Measurements from ENCODE around the gene PTP4A2. TPM values are rescaled to one million over a fixed set of nuclear protein-coding genes. Genes with fewer than 3 reads are reported as not detected.

Gene PTP4A2
- total RNA-seq, 4 donors from 2014 or later, result 160 to 241 (median 173) TPM

DNA sequence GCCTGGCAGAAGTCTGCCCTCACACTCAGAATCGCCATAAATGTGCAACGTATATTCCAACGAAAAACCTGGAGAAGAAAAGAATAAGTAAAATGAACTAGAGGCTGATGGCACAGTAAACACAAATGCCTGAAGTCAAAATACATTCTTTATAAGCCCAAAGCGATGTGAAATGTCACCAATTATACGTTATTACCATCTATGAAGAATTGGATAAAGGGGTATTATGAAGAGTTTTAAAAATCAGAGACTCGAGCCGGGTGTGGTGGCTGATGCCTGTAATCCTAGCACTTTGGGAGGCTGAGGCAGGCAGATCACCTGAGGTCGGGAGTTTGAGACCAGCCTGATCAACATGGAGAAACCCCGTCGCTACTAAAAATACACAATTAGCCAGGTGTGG is 18.6 kb downstream of the PTP4A2 start:
- no peaks in the 10 kb centered on the region for H3K27me3 ChIP-seq
- 94% methylated on average over 10 of the region's 10 CpGs for WGBS
- no peaks in the 10 kb centered on the region for H3K9me3 ChIP-seq
- peaks cover 1 to 44% (median 21%) of the 10 kb centered on the region in 4 donors for H3K36me3 ChIP-seq
- H3K27ac ChIP-seq (replicated peaks in 1 of 4), result no peak overlapping the region
- DNase-seq (ENCODE audit: extremely low spot score), result no peak
- intact Hi-C loops (cut with DNase I), result no loop called here
- peaks cover 32 to 43% (median 41%) of the 10 kb centered on the region in 4 donors for H3K4me1 ChIP-seq
- TF ChIP-seq CTCF (IDR thresholded peaks at IDR 0.05) (no peak), POLR2A (IDR thresholded peaks at IDR 0.05; ENCODE audit: low read depth) (no peak), EP300 (IDR thresholded peaks at IDR 0.05) (no peak), POLR2AphosphoS5 (IDR thresholded peaks at IDR 0.05) (no peak)
- H3K4me3 ChIP-seq, result no peak overlapping the region

- H3K27me3 ChIP-seq, result no peaks in the 10 kb centered on the region
- DNase-seq (ENCODE audit: extremely low spot score), result no peak
- peaks cover 13 to 74% (median 27%) of the 10 kb centered on the region in 4 donors for H3K36me3 ChIP-seq
- peaks cover 12 to 21% (median 17%) of the 10 kb centered on the region in 4 donors for H3K4me1 ChIP-seq
- WGBS, result 96% methylated on average over 4 of the region's 4 CpGs
- TF ChIP-seq EP300 (IDR thresholded peaks at IDR 0.05) (no peak), POLR2AphosphoS5 (IDR thresholded peaks at IDR 0.05) (no peak), POLR2A (IDR thresholded peaks at IDR 0.05; ENCODE audit: low read depth) (no peak), CTCF (IDR thresholded peaks at IDR 0.05) (no peak)
- intact Hi-C loops (cut with DNase I), result no loop called here
- H3K9me3 ChIP-seq, result no peaks in the 10 kb centered on the region
- no peak overlapping the region for H3K27ac ChIP-seq (replicated peaks in 1 of 4)
- no peak overlapping the region for H3K4me3 ChIP-seq
Observed at GRCh38 chr1:31915438-31915837, 22.7 kb downstream of the PTP4A2 start.

DNA sequence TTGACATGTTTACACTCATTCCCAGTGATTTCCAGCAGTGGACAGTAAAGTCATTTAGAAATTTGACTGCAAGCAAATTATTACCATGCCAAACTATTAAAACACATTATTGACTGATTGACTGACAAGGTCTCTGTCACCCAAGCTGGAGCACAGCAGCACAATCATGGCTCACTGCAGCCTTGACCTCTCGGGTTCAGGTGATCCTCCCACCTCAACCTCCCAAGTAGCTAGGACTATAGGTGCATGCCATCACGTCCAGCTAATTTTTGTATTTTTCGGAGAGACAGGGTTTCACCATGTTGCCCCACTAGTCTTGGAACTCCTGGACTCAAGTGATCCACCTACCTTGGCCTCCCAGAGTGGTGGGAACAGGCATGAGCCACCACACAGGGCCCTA is 24.2 kb downstream of the PTP4A2 start:
- H3K36me3 ChIP-seq, result peaks cover 23 to 88% (median 40%) of the 10 kb centered on the region in 4 donors
- intact Hi-C loops (cut with DNase I), result no loop called here
- H3K27ac ChIP-seq (replicated peaks in 1 of 4), result no peak overlapping the region
- WGBS, result 97% methylated on average over 3 of the region's 3 CpGs
- no peak overlapping the region for H3K4me3 ChIP-seq
- TF ChIP-seq POLR2AphosphoS5 (IDR thresholded peaks at IDR 0.05) (no peak), POLR2A (IDR thresholded peaks at IDR 0.05; ENCODE audit: low read depth) (no peak), CTCF (IDR thresholded peaks at IDR 0.05) (no peak), EP300 (IDR thresholded peaks at IDR 0.05) (no peak)
- H3K9me3 ChIP-seq, result no peaks in the 10 kb centered on the region
- no peaks in the 10 kb centered on the region for H3K27me3 ChIP-seq
- peaks cover 12 to 27% (median 16%) of the 10 kb centered on the region in 4 donors for H3K4me1 ChIP-seq
- DNase-seq (ENCODE audit: extremely low spot score), result no peak

DNA sequence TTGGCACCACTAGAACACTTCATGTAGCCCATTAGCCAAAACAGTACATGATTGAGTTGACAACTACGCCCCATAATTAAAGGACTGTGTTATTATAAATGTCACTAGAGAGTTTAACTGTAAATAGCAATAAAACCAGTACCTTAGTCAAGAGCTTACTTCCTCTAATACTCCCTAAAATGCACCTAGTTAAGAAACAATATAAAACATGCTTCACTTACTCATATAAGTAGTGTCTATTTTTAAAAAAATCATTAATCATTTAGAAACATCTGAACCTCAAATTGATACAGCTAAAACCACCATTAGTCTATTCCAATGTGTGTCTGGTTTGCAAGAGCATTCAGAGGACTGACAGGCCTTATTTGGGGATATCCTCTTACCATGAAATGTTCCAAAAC is 25.3 kb downstream of the PTP4A2 start:
- Histone ChIP-seq H3K27me3 (no peaks in the 10 kb centered on the region), H3K36me3 (peaks cover 26 to 88% (median 42%) of the 10 kb centered on the region in 4 donors), H3K4me1 (peaks cover 12 to 27% (median 16%) of the 10 kb centered on the region in 4 donors), H3K4me3 (no peak overlapping the region), H3K27ac (replicated peaks in 1 of 4) (no peak overlapping the region), H3K9me3 (no peaks in the 10 kb centered on the region)
- WGBS, result 100% methylated on average over 1 of the region's 1 CpG
- TF ChIP-seq POLR2AphosphoS5 (IDR thresholded peaks at IDR 0.05) (no peak), POLR2A (IDR thresholded peaks at IDR 0.05; ENCODE audit: low read depth) (no peak), CTCF (IDR thresholded peaks at IDR 0.05) (no peak), EP300 (IDR thresholded peaks at IDR 0.05) (no peak)
- intact Hi-C loops (cut with DNase I), result no loop called here
- DNase-seq (ENCODE audit: extremely low spot score), result no peak
